Prostate gland (tissue), 2 donors: Measurements from ENCODE around the gene TNK2. TPM values are rescaled to one million over a fixed set of nuclear protein-coding genes. Genes with fewer than 3 reads are reported as not detected.

Experiments used
- DNase-seq: peaks from one replicate; pipeline ENCODE4 v3.0.0-alpha.2; 2019; ENCODE audit warnings: low spot score
- H3K27ac ChIP-seq, 2 donors: fragments of 200-600 bp; sonication (generic); 2 replicates each; pipeline ENCODE4 v1.5.1; 2017 to 2019
- H3K27me3 ChIP-seq: fragments of 200-600 bp; sonication (generic); replicated peaks from 2 replicates; pipeline ENCODE4 v1.5.1; 2019; ENCODE audit not compliant: insufficient read depth
- H3K36me3 ChIP-seq, 2 donors: fragments of 200-600 bp; sonication (generic); 1 replicate in 1 of 2; 2 replicates in 1 of 2; pipeline versions ENCODE4 v1.5.1 to v1.8.1; 2017 to 2019
- H3K4me1 ChIP-seq: fragments of 200-600 bp; sonication (generic); replicated peaks from 2 replicates; pipeline ENCODE4 v1.5.1; 2019
- H3K4me3 ChIP-seq, 2 donors: fragments of 200-600 bp; sonication (generic); 2 replicates each; pipeline ENCODE4 v1.5.1; 2017 to 2019
- H3K9me3 ChIP-seq: fragments of 200-600 bp; sonication (generic); 2 replicates; pipeline ENCODE4 v1.5.1; 2017
- POLR2A ChIP-seq: fragments of 450-650 bp; IDR thresholded peaks from one replicate; pipeline ENCODE4 v1.6.1; 2016; ENCODE audit warnings: antibody characterized with exemption, mild to moderate bottlenecking
- POLR2AphosphoS5 ChIP-seq: sonication (generic); formaldehyde crosslinking; IDR thresholded peaks from one replicate; pipeline ENCODE4 v1.6.1; 2017; ENCODE audit warnings: antibody characterized with exemption
- WGBS: methylation state at CpG from one replicate; pipeline ENCODE4 v1.1.5; 2018; 5-methylcytosine and 5-hydroxymethylcytosine counted together
- intact Hi-C: fragments of 100-400 bp; cut with DNase I; formaldehyde crosslinking; loops from one replicate; pipeline ENCODE4 v1.14.2; 2022
- total RNA-seq, 2 donors: library from RNA; depleted of rRNA; stranded (reverse); fragments of >200 nt; gene quantifications; one replicate each; pipeline ENCODE4 v1.1.0, GENCODE V29; 2016
- TF ChIP-seq, protein P1 (sequence below), 4 experiments: fragments of 200-600 bp in 2 of 4; fragments of 450-650 bp in 2 of 4; sonication (generic) in 2 of 4; IDR thresholded peaks; 1 replicate in 3 of 4; 2 replicates in 1 of 4; pipeline ENCODE4 v1.5.1; 2016 to 2019; ENCODE audit warnings: antibody characterized with exemption in 4 of 4, mild to moderate bottlenecking in 2 of 4, moderate library complexity in 2 of 4

The TNK2 gene
- total RNA-seq, 2 donors from 2014 or later, result 34.9 to 100 TPM

DNA sequence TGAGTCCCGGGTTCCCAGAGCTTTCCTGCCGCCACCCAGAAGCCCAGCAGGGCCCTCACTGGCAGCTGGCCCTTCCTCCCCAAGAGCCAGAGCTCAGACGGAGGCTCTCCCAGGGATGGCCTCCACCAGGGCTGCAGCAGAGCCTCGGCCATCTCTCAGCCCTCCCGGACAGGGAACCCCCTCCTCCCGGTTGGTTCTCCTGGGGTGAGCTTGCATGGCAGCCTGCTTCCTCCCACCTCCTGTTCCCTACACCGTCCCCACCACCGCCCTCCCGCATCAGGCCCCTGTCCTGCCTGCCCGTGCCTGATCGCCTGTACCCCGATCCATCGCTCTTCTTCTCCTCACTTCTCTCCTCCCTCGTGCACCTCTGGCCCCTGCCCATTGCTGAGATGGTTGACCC is 72.6 kb downstream of the TNK2 start:
- Histone ChIP-seq H3K27me3 (no peaks in the 10 kb centered on the region), H3K36me3 (no peaks in the 10 kb centered on the region), H3K4me1 (no peaks in the 10 kb centered on the region), H3K4me3 (no peak overlapping the region), H3K9me3 (no peaks in the 10 kb centered on the region), H3K27ac (no peak overlapping the region)
- no peak for TF ChIP-seq POLR2AphosphoS5
- TF ChIP-seq POLR2A, result no peak
- TF ChIP-seq, protein P1, sequence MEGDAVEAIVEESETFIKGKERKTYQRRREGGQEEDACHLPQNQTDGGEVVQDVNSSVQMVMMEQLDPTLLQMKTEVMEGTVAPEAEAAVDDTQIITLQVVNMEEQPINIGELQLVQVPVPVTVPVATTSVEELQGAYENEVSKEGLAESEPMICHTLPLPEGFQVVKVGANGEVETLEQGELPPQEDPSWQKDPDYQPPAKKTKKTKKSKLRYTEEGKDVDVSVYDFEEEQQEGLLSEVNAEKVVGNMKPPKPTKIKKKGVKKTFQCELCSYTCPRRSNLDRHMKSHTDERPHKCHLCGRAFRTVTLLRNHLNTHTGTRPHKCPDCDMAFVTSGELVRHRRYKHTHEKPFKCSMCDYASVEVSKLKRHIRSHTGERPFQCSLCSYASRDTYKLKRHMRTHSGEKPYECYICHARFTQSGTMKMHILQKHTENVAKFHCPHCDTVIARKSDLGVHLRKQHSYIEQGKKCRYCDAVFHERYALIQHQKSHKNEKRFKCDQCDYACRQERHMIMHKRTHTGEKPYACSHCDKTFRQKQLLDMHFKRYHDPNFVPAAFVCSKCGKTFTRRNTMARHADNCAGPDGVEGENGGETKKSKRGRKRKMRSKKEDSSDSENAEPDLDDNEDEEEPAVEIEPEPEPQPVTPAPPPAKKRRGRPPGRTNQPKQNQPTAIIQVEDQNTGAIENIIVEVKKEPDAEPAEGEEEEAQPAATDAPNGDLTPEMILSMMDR (IDR thresholded peaks at IDR 0.05), result no peak
- intact Hi-C loops, result no loop called here
- WGBS, result 86% methylated on average over 11 of the region's 14 CpGs
- DNase-seq, result no peak

DNA sequence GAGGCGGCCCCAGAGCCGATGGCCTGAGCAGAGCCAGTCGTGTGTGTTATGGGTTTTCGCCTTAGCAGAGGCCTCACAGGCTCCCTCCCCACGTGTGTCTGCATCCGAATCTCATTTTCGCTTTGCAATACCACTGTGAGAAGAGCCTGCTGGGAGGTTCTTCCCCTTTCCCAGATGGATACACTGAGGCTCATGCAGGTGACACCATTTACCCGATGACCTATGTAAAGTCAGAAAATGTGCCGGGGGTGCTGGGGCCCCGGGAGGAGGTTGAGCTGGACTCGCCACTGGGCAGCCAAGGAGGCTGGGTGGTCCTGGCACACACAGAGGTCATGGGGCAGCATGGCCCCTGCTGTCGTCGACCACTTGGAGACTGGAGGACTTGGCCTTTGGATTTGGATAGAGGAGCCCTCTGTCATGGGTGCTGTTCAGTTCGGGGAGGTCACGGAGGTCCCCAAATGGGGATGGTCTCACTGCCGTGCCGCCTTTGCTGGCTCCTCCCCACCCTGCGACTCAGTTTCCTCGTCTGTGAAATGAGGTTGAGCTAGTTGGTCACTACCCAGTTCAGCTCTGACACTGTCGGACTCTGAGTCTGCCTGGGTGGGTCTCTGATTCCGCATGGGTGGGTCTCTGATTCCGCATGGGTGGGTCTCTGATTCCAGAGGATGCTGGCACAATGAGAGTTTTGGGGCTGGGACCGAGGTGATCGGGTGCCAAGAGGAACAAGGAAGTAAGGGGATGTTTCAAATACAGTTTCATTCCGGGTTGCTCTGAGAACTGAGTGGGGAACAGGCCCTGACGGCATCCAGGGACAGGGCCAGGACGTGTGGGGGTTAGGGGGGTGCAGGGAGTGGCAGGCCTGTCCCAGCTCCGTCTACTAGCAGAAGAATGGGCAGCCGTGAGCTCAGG is 73.4 kb downstream of the TNK2 start:
- Histone ChIP-seq H3K4me3 (no peak overlapping the region), H3K36me3 (no peaks in the 10 kb centered on the region), H3K9me3 (no peaks in the 10 kb centered on the region), H3K27me3 (no peaks in the 10 kb centered on the region), H3K27ac (no peak overlapping the region), H3K4me1 (no peaks in the 10 kb centered on the region)
- no peak for DNase-seq
- TF ChIP-seq POLR2AphosphoS5, result no peak
- TF ChIP-seq POLR2A, result no peak
- TF ChIP-seq, protein P1 (IDR thresholded peaks at IDR 0.05), result no peak
- WGBS, result 87% methylated on average over 28 of the region's 29 CpGs
- intact Hi-C loops, result no loop called here

DNA sequence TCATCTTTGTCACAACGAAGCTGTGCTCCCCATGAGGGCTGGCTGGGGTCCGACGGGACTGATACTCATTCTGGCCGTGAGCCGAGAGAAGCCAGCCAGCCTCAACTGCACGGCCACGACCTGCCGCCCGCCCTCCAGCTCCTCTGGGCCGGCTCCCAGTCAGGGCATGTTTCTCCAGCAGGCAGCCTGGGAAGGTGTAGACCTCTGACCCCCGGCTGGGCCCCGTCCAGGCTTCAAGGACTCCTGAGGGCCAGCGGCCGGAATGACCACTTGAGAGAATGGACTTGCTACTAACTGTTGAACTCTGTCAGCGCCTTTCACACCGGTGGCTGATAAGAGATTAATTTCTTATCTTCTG is 78.5 kb downstream of the TNK2 start:
- DNase-seq, result no peak
- WGBS, result 49% methylated on average over 16 of the region's 16 CpGs

DNA sequence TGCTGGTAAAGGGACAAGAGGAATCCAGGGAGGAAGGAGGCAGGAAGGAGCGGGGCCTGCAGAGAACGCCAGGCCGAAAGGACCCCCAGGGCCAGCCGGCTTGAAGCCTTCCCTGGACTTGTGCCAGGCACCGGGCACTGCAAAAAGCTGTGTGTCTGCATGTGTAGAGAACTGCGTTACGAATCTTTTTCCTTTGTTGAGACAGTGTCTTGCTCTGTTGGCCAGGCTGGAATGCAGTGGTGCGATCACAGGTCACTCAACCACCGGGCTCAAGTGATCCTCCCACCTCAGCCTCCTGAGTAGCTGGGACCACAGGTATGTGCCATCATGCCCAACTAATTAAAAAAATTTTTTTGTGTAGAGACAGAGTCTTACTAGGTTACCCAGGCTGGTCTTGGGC is 79.6 kb downstream of the TNK2 start:
- no peak for DNase-seq
- no peaks in the 10 kb centered on the region for H3K27me3 ChIP-seq
- no peaks in the 10 kb centered on the region for H3K9me3 ChIP-seq
- H3K4me3 ChIP-seq, result no peak overlapping the region
- TF ChIP-seq POLR2A, result no peak
- TF ChIP-seq POLR2AphosphoS5, result no peak
- TF ChIP-seq, protein P1 (IDR thresholded peaks at IDR 0.05), result no peak
- no peak overlapping the region for H3K27ac ChIP-seq
- intact Hi-C loops, result no loop called here
- peaks cover 6% of the 10 kb centered on the region for H3K4me1 ChIP-seq
- 51% methylated on average over 9 of the region's 9 CpGs for WGBS
- no peaks in the 10 kb centered on the region for H3K36me3 ChIP-seq

More for the DNA sequence above, 78.5 kb downstream of the TNK2 start:
- H3K27me3 ChIP-seq, result no peaks in the 10 kb centered on the region
- peaks cover 6% of the 10 kb centered on the region for H3K4me1 ChIP-seq
- H3K36me3 ChIP-seq, result no peaks in the 10 kb centered on the region
- no peak overlapping the region for H3K4me3 ChIP-seq
- TF ChIP-seq POLR2AphosphoS5, result no peak
- TF ChIP-seq POLR2A, result no peak
- TF ChIP-seq, protein P1 (IDR thresholded peaks at IDR 0.05), result no peak
- H3K9me3 ChIP-seq, result no peaks in the 10 kb centered on the region
- peak overlapping the region; percentile 33 to 35 for H3K27ac ChIP-seq
- intact Hi-C loops, result no loop called here
